Measurements from ENCODE around the gene CORO2A.

- TF ChIP-seq, protein P1, sequence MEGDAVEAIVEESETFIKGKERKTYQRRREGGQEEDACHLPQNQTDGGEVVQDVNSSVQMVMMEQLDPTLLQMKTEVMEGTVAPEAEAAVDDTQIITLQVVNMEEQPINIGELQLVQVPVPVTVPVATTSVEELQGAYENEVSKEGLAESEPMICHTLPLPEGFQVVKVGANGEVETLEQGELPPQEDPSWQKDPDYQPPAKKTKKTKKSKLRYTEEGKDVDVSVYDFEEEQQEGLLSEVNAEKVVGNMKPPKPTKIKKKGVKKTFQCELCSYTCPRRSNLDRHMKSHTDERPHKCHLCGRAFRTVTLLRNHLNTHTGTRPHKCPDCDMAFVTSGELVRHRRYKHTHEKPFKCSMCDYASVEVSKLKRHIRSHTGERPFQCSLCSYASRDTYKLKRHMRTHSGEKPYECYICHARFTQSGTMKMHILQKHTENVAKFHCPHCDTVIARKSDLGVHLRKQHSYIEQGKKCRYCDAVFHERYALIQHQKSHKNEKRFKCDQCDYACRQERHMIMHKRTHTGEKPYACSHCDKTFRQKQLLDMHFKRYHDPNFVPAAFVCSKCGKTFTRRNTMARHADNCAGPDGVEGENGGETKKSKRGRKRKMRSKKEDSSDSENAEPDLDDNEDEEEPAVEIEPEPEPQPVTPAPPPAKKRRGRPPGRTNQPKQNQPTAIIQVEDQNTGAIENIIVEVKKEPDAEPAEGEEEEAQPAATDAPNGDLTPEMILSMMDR (IDR thresholded peaks at IDR 0.05): no peak
- no peak for TF ChIP-seq POLR2A (IDR thresholded peaks at IDR 0.05)
- TF ChIP-seq EP300 (IDR thresholded peaks at IDR 0.05): no peak
Observed at GRCh38 chr9:98184326-98184725, 8.1 kb downstream of the CORO2A start.

All from ovary (tissue), 3 donors.